ENCODE measurements around the gene RWDD4.

- no peak for TF ChIP-seq POLR2A (IDR thresholded peaks at IDR 0.05)
- TF ChIP-seq, protein P1, sequence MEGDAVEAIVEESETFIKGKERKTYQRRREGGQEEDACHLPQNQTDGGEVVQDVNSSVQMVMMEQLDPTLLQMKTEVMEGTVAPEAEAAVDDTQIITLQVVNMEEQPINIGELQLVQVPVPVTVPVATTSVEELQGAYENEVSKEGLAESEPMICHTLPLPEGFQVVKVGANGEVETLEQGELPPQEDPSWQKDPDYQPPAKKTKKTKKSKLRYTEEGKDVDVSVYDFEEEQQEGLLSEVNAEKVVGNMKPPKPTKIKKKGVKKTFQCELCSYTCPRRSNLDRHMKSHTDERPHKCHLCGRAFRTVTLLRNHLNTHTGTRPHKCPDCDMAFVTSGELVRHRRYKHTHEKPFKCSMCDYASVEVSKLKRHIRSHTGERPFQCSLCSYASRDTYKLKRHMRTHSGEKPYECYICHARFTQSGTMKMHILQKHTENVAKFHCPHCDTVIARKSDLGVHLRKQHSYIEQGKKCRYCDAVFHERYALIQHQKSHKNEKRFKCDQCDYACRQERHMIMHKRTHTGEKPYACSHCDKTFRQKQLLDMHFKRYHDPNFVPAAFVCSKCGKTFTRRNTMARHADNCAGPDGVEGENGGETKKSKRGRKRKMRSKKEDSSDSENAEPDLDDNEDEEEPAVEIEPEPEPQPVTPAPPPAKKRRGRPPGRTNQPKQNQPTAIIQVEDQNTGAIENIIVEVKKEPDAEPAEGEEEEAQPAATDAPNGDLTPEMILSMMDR (IDR thresholded peaks at IDR 0.05), result no peak
These were observed 59.7 kb downstream of the RWDD4 start for GRCh38 chr4:183599284-183599683.

Data from vagina (tissue), 2 donors.